Hematopoietic multipotent progenitor cell treated with erythropoietin and hydrocortisone succinate and interleukin-3 and kit ligand, for 4 days (in vitro differentiated cells): Measurements from ENCODE around the gene ASAP2.

Experiments used
- DNase-seq: peaks from one replicate; pipeline ENCODE4 v3.0.0-alpha.2; 2015

The ASAP2 gene

DNA sequence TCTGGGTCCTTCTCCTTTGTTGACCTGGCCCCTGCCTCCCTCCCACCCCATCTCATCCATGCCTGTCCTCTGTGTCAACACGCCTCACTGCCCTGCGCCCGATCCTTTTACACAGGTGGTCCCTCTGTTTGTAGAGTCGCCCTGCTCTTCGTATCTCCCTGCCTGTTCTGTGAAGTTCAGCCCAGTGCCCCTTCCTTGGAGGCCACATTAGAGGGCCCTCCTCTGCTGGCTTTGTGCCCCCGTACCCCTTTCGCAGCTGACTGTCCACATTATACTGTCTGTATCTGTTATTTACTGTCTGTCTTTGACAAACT is 25.5 kb downstream of the ASAP2 start:
- DNase-seq: no peak

DNA sequence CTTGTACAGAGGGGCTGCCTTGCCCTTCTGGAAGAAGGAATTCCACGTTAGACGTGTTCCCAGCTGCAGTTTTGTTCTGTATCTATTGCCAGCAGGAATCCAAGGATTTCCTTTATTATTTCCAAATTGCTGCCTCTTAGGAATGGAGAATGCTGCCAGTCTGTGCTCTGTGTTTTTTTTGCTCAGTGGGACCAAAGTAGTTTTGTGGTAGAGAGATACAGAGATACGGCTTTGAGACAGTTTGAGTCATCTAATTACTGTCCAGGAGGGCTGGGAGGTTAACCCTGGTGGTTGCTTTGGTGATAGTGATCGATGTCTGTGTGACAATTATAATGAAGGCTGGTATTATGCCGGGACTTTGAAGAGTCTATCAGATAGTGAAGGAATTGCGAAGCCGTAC is 26.3 kb downstream of the ASAP2 start:
- peak; percentile 45 for DNase-seq

DNA sequence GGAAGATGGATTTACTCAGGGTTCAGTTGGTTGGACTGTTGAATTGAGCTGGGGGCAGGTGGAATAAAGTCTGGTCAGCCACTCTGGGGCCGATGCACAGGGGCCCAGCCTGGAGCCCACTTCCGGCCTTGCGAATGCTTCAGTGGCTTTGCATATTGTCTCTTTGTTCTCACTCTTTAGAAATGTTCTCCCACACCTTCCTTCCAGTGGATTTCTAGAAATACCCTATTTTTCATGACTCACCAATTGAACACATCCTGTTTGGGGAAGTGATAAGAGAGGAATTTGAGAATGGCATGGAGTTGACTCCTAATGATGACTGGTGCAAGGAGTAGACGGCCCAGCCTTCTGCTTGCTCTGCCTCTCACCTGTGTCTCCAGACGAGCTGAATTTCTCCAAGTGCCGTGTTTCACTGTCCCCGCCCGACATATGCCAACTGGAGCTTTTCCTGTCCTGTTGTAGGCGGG is 28.1 kb downstream of the ASAP2 start:
- DNase-seq: no peak

DNA sequence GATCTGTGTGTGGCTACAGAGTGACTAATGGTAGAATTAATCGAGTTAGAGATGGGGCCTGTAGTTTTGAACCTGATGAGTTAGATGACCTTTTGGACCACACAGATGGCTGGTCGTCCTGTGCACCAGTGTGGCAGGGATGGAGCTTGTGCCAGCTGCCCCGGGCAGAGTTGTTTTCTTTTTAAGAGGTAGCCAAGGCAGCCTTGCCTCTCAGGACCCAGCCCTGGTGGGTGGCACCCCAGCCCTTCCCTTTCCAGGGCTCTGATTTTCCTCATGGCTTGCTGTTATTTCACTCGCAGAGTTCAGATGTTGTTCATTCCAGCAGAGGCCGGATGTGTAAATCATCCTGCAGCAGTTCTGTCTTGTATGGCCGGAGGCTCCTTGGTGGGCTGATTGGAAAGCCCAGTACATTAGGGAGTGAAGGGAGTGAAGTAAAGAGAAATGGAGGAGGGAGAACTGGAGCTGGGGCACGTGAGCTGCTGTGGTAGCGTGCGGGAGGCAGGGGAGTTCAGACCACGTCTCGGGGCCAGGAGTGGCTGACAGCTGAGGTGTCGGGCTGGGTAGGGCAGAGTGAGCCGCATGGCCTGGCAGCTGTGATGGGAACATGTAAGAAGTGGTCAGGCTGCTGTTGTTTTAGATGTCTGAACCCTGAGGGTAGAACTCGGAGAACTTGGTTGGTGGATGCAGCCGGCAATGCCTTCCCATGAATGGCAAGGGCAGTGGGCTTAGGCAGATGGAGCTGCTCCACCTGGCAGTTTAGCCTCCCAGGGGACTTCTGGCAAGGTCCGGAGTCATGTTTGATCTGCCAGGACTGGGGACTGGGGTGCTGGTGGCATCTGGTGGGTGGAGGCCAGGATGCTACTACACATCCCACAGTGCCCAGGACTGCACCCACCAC is 28.8 kb downstream of the ASAP2 start:
- no peak for DNase-seq

DNA sequence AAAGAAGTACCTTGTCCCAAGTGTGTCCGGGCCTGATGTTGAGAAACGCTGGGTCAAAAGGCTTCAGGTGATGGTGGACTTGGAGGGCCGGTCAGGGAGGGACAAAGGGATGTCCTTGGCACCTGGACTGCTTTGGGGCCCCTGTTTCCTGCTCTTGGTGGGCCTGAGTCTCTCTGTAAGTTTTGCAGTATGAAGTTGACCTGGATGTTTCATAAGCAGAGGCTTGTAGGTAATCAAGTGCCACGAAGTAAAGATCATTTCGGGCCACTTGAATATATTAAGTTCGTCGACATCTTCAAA is 29.4 kb downstream of the ASAP2 start:
- DNase-seq: no peak

DNA sequence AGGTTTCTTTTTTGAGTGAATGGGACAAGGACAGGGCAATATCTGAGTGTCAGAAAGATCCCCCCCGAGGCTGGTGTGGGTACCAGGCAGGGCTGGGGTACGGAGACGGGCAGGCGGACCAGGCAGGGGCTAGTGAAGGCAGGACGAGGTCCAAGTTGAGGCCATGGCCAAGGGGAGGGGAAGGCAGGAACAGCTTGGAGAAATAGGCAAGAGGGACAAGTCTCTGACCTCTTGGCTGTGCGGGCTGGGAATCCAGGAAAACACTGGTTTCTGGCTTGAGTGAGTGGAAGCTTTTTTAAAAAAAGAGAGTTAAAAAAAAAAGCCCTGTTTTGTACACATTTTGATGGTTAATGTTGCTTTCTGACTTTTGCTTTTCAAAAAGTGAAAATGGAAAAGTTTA is 30.3 kb downstream of the ASAP2 start:
- no peak for DNase-seq

DNA sequence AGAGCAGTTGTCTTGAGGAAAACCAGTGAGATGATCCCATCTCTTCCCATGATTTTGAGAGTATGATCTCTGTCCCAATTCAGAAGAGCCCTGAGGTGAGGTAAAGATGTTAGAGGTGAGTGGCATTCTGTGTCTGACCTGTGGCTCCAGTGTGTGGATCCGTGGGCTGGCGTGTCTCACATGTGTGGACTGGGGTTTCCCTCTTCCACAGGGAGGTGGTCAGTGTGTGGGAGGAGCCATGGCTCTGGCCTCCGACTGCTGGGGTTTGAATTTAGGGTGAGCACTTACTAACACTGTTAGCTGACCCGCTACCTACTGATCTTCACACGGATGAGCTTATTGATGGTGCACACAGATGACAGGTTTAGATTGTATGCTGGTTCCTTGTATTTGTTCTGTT is 31.2 kb downstream of the ASAP2 start:
- DNase-seq: no peak

DNA sequence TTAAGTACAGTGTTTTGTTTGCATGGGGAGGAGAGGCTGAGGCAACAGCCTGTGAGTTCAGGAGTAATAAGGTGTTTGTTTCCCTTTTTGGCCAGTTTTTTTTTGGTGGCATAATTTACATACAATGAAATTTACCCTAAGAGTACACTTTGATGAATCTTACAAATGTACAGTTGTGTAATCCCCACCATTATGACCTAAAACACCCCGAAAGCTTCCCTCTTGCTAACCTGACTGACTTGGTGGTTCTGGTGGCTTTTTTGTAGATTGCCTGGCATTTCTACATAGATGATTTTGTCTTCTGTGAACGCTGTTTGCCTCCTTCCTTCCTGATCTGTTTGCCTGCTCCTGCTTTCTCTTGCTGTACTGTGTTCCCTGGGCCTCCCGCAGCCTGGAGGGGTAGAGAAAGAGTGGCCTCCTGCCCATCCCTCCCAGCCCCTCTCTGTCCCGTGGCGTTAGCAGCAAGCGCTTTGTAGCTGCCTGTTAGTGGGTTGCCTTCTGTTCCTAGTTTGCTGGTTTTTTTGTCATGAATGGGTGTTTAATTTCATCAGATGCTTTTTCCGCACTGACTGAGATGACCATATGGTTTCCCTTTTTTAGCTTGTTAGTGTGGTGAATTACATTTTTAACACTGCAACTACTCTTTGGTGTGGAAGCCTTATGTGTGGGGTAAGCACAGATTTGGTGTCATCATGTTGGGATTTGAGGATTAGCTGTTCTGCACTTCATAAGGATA is 32.1 kb downstream of the ASAP2 start:
- peak; percentile 21 for DNase-seq

DNA sequence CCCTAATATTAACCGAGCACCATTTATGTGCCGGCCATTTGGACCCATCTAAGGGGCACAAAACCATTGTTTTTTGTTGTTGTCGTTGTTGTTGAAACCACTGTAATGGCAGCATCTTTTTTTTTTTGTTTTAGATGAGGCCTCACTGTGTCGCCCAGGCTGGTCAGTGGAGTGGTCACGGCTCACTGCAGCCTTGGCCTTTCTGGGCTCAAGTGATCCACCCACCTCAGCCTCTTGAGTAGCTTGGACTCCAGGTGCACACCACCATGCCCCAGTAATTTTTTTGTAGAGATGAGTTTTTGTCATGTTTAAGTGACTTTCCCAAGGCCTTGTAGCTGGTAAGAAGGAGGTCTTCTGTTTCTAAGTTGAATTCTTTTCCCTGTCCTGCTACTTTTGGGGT is 33.0 kb downstream of the ASAP2 start:
- no peak for DNase-seq

DNA sequence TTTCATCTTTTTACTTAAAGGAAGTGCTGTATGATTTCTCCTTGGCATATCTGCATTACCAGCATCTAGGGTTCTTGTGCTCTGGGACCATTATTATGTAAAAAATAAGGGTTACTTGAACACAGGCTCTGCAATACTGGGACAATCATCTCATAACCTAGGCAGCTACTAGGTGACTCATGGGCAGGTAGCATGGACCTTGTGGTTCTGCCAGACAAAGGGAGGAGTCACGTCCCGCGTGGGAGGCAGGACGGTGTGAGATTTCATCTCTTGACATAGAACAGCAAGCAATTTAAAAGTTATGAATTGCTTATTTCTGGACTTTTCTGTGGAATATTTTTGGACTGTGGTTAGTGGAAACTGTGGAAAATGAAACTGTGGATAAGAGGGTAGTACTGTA is 34.1 kb downstream of the ASAP2 start:
- no peak for DNase-seq

DNA sequence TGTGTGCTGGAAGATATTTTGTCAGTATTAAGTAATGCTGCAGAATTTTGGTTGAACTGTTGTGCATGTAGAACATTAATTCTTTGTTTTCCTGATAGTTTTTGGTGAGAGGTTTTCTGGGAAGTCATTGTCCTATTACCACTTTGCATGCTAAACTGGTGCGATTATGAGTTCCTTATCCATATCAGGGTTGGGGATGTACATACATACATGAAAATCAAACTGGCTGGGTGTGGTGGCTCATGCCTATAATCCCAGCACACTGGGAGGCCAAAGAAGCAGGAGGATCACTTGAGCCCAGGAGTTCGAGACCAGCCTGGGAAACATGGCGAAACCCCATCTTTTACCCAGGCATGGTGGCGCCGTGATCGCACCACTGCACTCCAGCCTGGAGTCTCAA is 34.6 kb downstream of the ASAP2 start:
- DNase-seq: no peak

DNA sequence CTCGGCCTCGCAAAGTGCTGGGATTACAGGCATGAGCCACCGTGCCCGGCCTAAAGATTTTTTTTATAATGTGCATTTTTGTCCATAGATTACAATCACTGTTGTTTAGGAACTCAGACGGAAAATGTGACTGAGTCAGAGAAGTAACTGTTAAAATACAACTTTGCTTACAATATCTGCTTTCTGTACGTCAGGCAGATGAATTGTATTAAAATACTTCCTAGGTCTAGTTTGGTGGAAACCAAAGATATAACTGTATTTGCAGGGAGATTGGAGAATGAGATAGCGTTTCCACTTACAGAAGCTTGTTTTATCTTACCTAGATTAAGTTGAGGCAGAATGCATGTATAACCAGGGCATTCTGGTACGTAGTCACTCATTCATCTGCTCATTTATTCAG is 36.7 kb downstream of the ASAP2 start:
- no peak for DNase-seq

DNA sequence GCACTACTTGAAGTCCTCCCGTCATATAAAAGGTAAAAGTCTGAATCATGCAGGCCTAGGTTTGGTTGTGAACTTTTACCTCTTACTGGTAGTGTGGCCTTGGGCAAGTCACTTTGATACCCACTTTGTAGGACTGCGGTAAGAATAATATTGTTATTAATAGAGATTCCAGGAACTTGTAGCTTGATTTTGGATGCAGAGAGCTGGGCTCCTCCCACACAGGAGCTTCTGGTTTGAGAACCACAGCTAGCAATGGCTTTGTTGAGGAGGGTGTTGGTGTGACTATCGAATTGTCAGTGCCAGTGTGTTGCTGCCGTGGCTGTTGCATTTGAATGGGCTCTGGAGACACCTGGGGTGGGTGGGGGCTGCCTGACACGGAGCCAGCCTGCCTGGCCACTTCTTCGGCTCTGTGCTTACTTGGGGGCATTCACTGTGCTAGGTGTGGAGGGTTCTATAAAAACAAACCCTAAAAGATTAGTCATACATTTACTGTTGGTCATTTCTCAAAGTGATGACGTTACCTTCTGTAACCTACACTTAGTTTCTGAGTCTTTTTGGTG is 38.5 kb downstream of the ASAP2 start:
- no peak for DNase-seq

DNA sequence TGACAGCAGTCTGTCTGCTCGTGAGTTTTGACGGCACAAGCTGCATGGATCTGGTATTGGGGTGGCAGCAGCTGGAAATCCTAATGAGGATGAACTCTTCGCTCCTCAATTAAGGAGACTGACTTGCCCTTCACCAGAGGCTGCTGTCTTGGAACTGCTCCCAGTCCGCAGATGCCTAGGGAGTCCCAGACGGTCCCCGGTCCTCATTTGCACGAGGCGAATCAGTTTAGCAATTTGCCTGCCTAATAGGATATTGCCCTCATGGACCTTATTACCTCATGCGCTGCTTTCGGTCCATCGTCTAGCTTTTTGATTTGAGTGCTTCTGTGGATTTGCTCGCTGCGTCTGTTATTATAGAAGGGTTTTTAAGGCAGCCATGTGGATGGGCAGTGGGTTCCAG is 40.6 kb downstream of the ASAP2 start:
- no peak for DNase-seq

DNA sequence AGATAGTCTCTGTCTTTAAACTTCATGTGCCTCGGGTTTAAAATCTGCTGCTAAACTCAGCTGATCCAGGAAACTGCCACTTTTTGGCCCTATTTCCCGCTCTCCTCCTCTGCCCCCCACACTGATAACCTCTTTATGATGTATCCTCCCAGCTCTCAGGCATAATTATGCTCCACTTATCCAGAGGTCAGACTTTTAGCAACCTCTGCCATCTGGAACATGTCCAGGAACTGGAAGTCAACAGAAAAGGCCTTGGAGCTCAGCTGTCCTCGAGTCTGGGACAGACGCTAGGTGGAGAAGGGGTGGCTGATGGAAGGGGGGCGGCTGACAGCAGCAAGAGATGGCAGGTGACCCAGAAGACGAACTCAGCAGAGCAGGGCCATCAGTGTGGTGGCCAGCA is 41.2 kb downstream of the ASAP2 start:
- DNase-seq: no peak

DNA sequence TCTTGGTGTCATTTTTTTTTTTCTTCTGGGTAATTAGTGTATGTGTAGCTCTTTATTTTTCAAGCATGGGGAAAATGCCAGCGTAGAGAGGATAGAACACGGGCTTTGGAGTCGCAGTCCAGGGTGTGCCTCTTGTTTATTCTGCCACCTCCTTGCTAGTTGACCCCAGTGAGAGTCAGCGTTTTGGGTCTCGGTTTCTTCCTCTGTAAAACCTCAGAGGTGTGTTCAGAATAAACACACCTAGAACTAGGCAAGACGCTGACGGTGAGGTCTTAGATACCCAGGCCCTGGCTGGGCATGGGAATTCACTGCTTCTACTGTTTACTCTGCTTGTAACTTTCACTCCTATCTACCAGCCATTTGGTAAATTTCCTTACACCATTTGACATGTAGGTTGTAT is 41.8 kb downstream of the ASAP2 start:
- no peak for DNase-seq

DNA sequence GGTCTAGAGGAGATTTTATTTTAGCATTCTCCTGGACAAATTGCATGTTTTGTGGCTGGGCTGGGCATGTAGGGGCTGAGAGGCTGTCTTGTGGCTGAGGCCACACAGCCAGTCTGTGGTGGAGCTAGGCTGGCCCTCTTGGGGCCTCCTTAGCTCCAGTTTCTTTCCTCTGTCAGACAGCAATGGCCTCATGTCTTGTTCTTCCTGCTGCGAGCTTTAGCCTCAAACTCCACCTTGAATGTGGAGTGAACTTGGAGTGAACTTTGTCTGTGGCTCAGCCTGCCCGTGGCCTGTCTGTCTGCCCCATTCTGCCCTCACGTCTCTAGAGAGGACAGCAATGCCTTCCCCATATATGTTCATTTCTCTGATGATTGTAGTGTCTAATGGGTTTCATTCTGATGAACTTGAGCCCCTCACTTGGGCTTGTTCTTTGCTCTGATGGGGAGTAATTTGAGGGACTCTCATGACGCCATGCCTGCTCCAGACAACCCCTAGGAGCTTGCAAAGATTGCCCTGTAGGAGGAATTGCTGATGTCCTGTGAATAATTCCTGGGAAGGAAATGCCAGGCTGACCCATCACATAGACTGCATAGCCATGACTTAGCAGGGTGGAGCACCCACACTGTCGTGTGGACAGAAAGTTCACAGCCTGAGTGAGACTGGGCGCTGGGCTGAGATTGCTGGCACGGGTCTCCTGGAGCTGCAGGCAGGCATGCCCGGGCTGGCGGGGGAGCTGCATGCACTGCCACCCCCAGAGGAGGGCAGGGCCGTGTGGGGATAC is 42.6 kb downstream of the ASAP2 start:
- DNase-seq: no peak

DNA sequence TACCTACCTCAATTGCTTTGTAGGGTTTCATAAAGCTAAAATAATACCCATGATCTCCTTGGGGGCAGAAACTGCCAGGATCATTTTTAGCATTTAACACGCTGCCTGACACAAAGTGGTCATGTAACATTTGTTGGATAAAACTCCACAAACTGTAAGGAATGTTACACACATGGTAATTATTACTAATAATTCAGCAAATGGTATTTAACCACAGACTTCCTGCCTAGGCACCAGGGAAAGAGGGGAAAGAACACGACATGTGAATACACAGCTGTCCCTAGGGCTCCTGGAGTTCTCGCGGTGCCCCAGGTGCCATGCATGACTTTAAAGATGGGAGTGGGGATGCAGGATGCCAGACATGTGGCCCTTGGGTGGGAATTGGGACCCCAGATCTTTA is 43.5 kb downstream of the ASAP2 start:
- no peak for DNase-seq

DNA sequence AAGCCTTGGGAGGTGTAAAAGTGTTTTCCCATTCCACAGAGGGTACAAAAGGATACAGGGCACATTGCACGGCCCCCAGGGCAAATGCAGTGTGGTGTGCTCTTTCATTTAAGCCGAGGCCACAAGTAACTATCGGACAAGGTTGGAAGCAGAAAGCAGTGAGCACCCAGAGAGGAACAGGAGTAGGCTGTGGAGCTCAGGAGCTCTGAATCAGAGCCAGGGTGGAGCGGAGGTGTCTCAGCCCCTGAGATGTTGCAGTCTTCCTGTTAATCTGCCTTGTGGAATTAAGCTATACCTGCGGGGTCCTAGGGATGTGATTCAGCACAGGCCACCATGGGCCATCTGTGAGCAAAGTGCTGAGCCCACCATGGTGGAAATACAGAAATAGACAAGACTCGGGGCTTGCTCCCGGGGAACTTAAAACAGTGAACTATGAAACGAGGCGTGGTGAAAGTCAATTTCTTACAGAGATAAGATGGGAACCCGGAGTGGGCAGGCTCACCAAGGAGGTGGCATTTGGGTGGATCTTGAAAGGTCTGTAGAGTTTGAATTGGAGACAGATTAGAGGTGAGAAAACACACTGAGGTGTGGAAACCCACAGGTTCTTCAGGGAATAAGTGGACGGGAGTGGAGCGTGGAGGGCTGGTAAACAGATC is 44.0 kb downstream of the ASAP2 start:
- DNase-seq: no peak

DNA sequence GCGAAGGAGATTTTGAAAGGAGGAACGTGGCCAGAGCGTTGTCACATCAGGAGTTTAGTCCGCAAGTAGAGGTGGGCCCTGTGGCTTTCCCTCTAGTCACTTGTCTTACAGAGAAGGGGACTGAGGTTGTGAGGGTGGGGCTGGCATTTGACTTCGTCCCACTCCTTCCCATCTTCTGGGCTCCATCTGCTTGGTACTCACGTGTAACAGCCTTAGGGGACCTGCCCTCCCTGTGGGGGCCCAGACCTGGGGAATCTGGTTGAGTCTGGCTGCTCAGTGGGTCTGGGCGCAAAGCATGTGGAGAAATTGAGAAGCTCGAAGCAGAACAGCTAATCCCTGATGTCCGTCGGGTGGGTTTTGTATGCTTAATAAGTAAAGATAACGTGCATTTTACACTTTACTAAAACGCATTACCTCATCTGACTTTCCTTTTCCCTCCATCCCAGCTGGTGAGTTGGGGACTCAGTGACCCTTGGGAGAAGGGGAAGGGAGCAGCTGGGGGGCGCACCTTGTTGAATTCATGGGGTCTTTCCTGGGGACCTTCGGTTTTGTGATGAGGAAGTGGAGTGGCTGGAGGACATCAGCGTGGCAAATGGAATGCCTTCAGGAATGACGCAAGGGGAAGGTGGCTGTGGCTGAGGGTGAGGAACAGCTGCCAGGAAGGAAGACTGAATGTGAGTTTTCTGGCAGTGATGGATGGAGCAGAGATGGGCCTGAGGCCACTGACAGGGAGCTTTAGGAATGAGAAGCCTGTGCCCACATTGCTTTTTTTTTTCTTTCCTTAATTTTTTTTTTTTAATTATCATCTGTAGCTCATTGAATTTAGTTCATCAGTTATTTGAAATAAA is 44.8 kb downstream of the ASAP2 start:
- DNase-seq: no peak

DNA sequence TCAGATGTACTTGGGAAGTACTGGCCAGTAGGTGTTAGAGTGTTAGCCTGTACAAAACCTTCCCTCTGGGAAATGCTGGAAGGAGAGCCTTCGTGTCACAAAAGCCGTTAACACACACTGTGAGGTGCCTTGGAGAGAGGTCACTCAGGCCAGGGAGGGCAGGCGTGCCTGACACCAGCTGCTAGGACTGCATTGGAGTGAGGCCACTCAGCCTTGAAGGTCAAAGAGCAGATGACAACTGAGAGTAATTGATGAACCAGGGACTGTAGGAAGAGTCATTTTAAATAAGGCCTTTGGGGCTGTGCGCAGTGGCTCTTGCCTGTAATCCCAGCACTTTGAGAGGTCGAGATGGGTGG is 45.4 kb downstream of the ASAP2 start:
- no peak for DNase-seq

DNA sequence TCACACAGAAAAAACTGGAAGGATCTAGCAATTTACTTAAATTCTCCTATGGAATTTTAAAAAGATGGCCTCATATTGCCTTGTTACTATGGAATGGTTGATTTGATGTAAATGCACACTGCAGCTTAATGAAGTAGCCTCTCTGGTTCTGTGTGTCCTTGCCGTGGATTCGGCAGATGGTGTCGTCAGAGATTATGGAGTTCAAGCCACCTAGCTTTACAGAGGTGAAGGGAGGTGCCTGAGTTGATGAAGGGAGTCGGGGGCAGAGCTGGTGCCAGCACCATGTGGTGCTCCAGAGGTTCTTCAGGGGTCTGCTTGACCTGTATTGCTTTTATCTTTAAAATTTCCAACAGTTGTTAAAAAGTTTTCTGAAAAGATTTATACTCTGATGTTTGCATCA is 48.8 kb downstream of the ASAP2 start:
- no peak for DNase-seq
